K562 (cell line): ENCODE results near the gene GAL3ST3. TPM values are rescaled to one million over a fixed set of nuclear protein-coding genes. Genes with fewer than 3 reads are reported as not detected.

Experiments used
- BACH1 ChIP-seq: fragments of 200-800 bp; sonication (Bioruptor generic); IDR thresholded peaks from 2 replicates; pipeline ENCODE4 v1.6.1; 2016; ENCODE audit warnings: missing genetic modification characterization, missing compliant biosample characterization
- BCL6 ChIP-seq: fragments of 250-450 bp; sonication (Bioruptor Pico); IDR thresholded peaks from 2 replicates; pipeline ENCODE4 v1.4.0; 2020
- CEBPG ChIP-seq, 3 experiments: fragments of 200-800 bp in 1 of 3; sonication (Bioruptor generic) in 1 of 3; sonication (generic) in 1 of 3; formaldehyde crosslinking in 1 of 3; IDR thresholded peaks in 2 of 3; conservative IDR thresholded peaks in 1 of 3; 2 replicates each; pipeline versions ENCODE4 v1.6.1 to v1.8.0; 2016 to 2022; ENCODE audit warnings: missing compliant biosample characterization in 2 of 3, missing genetic modification characterization in 2 of 3, mild to moderate bottlenecking in 1 of 3, missing genetic modification reagents in 1 of 3
- E2F6 ChIP-seq, 2 experiments: IDR thresholded peaks; 2 replicates each; pipeline ENCODE4 v1.6.1; 2011; ENCODE audit warnings: borderline replicate concordance in 1 of 2, control low read depth in 1 of 2, low read depth in 1 of 2, low read length in 1 of 2, mild to moderate bottlenecking in 1 of 2, mixed read lengths in 1 of 2, moderate library complexity in 1 of 2; ENCODE audit not compliant: insufficient read depth in 1 of 2, insufficient read length in 1 of 2, poor library complexity in 1 of 2, severe bottlenecking in 1 of 2; ENCODE audit errors: extremely low read depth in 1 of 2
- GATAD2A ChIP-seq: fragments of 450-650 bp; IDR thresholded peaks from 2 replicates; pipeline ENCODE4 v1.6.1; 2017
- GATAD2B ChIP-seq: fragments of 450-650 bp; IDR thresholded peaks from 2 replicates; pipeline ENCODE4 v1.6.1; 2017; ENCODE audit warnings: mild to moderate bottlenecking, borderline replicate concordance
- KAT2B ChIP-seq: IDR thresholded peaks from one replicate; pipeline ENCODE4 v1.6.1; 2012; ENCODE audit warnings: low read depth, mild to moderate bottlenecking, control low read depth, inconsistent platforms, low read length, moderate library complexity
- KLF1 ChIP-seq: fragments of 450-650 bp; IDR thresholded peaks from 2 replicates; pipeline ENCODE4 v1.6.1; 2016; ENCODE audit warnings: missing genetic modification characterization, missing compliant biosample characterization
- MAFK ChIP-seq: IDR thresholded peaks from 2 replicates; pipeline ENCODE4 v1.6.1; 2011; ENCODE audit warnings: low read length, improper control_type of control experiment
- MECOM ChIP-seq: fragments of 250-450 bp; sonication (Bioruptor Pico); IDR thresholded peaks from 2 replicates; pipeline ENCODE4 v1.8.0; 2022; ENCODE audit warnings: inconsistent platforms
- NFIC ChIP-seq: fragments of 450-650 bp; IDR thresholded peaks from 2 replicates; pipeline ENCODE4 v1.6.1; 2017; ENCODE audit warnings: mild to moderate bottlenecking, inconsistent platforms
- PATZ1 ChIP-seq: fragments of 250-450 bp; sonication (Bioruptor Pico); IDR thresholded peaks from 2 replicates; pipeline ENCODE4 v1.5.0; 2020; ENCODE audit warnings: mild to moderate bottlenecking, borderline replicate concordance
- POLR2AphosphoS5 ChIP-seq: IDR thresholded peaks from 2 replicates; pipeline ENCODE4 v1.6.1; 2011; ENCODE audit warnings: mild to moderate bottlenecking, low read depth, low read length, moderate library complexity; ENCODE audit not compliant: control insufficient read depth, insufficient read depth
- RFX7 ChIP-seq: fragments of 250-450 bp; sonication (Bioruptor Pico); IDR thresholded peaks from 2 replicates; pipeline ENCODE4 v1.5.1; 2021; ENCODE audit warnings: mild to moderate bottlenecking
- SREBF2 ChIP-seq: sonication (generic); formaldehyde crosslinking; IDR thresholded peaks from 2 replicates; pipeline ENCODE4 v1.4.0; 2020; ENCODE audit warnings: mild to moderate bottlenecking, missing genetic modification reagents
- SRF ChIP-seq, 2 experiments: fragments of 250-450, 450-650 bp in 1 of 2; sonication (Bioruptor Pico) in 1 of 2; sonication (generic) in 1 of 2; formaldehyde crosslinking; IDR thresholded peaks; 2 replicates each; pipeline versions ENCODE4 v1.5.0 to v1.5.1; 2020 to 2022; ENCODE audit warnings: mild to moderate bottlenecking in 1 of 2, missing genetic modification reagents in 1 of 2
- TARDBP ChIP-seq: fragments of 450-650 bp; IDR thresholded peaks from 2 replicates; pipeline ENCODE4 v1.6.1; 2016
- TEAD4 ChIP-seq, 2 experiments: sonication (generic) in 1 of 2; formaldehyde crosslinking in 1 of 2; IDR thresholded peaks; 2 replicates each; pipeline versions ENCODE4 v1.6.1 to v1.8.0; 2012 to 2022; ENCODE audit warnings: borderline replicate concordance in 1 of 2, inconsistent platforms in 1 of 2, low read length in 1 of 2, mild to moderate bottlenecking in 1 of 2, missing genetic modification reagents in 1 of 2
- TFAP4 ChIP-seq: sonication (generic); formaldehyde crosslinking; IDR thresholded peaks from 2 replicates; pipeline ENCODE4 v1.8.0; 2022; ENCODE audit warnings: missing genetic modification reagents, mild to moderate bottlenecking, moderate library complexity, borderline replicate concordance
- polyA plus RNA-seq, 8 experiments: library from polyadenylated mRNA; depleted of rRNA in 4 of 8; stranded (reverse) in 5 of 8; unstranded in 3 of 8; fragments of >200 nt; fragmentation: Nextera tagmentation in 2 of 8; fragmentation: Illumina TruSeq in 1 of 8; extraction: Ambion mirVana in 2 of 8; extraction: Trizol in 1 of 8; gene quantifications; 2 replicates each; pipeline versions ENCODE4 v1.2.1 to v1.2.3, GENCODE V29; 2011 to 2014; ENCODE audit warnings: inconsistent platforms in 1 of 8, missing spikeins in 1 of 8
- total RNA-seq, 7 experiments: library from RNA; depleted of rRNA in 6 of 7; stranded (reverse); fragments of >200 nt in 6 of 7; fragmentation: Illumina TruSeq in 2 of 7; extraction: Trizol in 2 of 7; gene quantifications; 2 replicates each; pipeline versions ENCODE4 v1.2.1 to v1.2.3, GENCODE V29; 2011 to 2021; ENCODE audit warnings: low replicate concordance in 1 of 7
- TF ChIP-seq, protein P1 (sequence below): fragments of 450-650 bp; IDR thresholded peaks from 2 replicates; pipeline ENCODE4 v1.6.1; 2016; ENCODE audit warnings: borderline replicate concordance
- TF ChIP-seq, protein P2 (sequence below): sonication (generic); formaldehyde crosslinking; IDR thresholded peaks from 2 replicates; pipeline ENCODE4 v1.9.0; 2022; ENCODE audit warnings: mild to moderate bottlenecking, missing genetic modification reagents

The GAL3ST3 gene
- total and polyA plus RNA-seq, 9 of the 15 experiments (the other 6 are each of a cell fraction or from before 2014, with no cell fraction given): not detected

- no peak for TF ChIP-seq MECOM (CRISPR knock-in tag)
- TF ChIP-seq KAT2B: no peak
- TF ChIP-seq TEAD4 (IDR thresholded peaks at IDR 0.05; ENCODE audit: low read length): peak; percentile 54
- TF ChIP-seq TEAD4 (CRISPR knock-in tag; IDR thresholded peaks at IDR 0.05; ENCODE audit: borderline replicate concordance): no peak
- 0 out of 2 replicates have a peak, but pooled peaks have one; percentile 14 for TF ChIP-seq CEBPG (CRISPR knock-in tag; IDR thresholded peaks at IDR 0.05)
- TF ChIP-seq CEBPG (tag; conservative IDR thresholded peaks at IDR 0.05 in 1 of 2, IDR thresholded peaks at IDR 0.05 in 1 of 2): no peak
- TF ChIP-seq SREBF2 (CRISPR knock-in tag): no peak
- TF ChIP-seq, protein P1, sequence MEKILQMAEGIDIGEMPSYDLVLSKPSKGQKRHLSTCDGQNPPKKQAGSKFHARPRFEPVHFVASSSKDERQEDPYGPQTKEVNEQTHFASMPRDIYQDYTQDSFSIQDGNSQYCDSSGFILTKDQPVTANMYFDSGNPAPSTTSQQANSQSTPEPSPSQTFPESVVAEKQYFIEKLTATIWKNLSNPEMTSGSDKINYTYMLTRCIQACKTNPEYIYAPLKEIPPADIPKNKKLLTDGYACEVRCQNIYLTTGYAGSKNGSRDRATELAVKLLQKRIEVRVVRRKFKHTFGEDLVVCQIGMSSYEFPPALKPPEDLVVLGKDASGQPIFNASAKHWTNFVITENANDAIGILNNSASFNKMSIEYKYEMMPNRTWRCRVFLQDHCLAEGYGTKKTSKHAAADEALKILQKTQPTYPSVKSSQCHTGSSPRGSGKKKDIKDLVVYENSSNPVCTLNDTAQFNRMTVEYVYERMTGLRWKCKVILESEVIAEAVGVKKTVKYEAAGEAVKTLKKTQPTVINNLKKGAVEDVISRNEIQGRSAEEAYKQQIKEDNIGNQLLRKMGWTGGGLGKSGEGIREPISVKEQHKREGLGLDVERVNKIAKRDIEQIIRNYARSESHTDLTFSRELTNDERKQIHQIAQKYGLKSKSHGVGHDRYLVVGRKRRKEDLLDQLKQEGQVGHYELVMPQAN: no peak
- TF ChIP-seq BCL6 (CRISPR knock-in tag): no peak
- no peak for TF ChIP-seq MAFK
- TF ChIP-seq BACH1 (tag): no peak
- TF ChIP-seq KLF1 (tag): no peak
- TF ChIP-seq NFIC: no peak
- TF ChIP-seq TFAP4: no peak
- TF ChIP-seq GATAD2B: no peak
- TF ChIP-seq, protein P2, sequence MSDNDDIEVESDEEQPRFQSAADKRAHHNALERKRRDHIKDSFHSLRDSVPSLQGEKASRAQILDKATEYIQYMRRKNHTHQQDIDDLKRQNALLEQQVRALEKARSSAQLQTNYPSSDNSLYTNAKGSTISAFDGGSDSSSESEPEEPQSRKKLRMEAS (CRISPR knock-in tag): peak; percentile 45; the same call in 1 of the 2 replicates
- TF ChIP-seq POLR2AphosphoS5: no peak; the same call in 1 of the 2 replicates
- TF ChIP-seq PATZ1 (CRISPR knock-in tag): no peak
- TF ChIP-seq GATAD2A: no peak
- peak in 1 of 2 experiments; percentile 23; a peak in 1 of 4 replicates for TF ChIP-seq SRF (CRISPR knock-in tag; IDR thresholded peaks at IDR 0.05)
- no peak for TF ChIP-seq E2F6 (IDR thresholded peaks at IDR 0.05; ENCODE audit: borderline replicate concordance in 1 of 2, extremely low read depth in 1 of 2, insufficient read depth in 1 of 2, insufficient read length in 1 of 2, low read depth in 1 of 2, low read length in 1 of 2, poor library complexity in 1 of 2, severe bottlenecking in 1 of 2)
- TF ChIP-seq RFX7 (CRISPR knock-in tag): no peak
- TF ChIP-seq TARDBP: no peak
Measured at GRCh38 chr11:65997286-65997685, 51.7 kb downstream of the GAL3ST3 start (continued).
